ENCODE data around the gene BRI3.

The BRI3 gene

DNA sequence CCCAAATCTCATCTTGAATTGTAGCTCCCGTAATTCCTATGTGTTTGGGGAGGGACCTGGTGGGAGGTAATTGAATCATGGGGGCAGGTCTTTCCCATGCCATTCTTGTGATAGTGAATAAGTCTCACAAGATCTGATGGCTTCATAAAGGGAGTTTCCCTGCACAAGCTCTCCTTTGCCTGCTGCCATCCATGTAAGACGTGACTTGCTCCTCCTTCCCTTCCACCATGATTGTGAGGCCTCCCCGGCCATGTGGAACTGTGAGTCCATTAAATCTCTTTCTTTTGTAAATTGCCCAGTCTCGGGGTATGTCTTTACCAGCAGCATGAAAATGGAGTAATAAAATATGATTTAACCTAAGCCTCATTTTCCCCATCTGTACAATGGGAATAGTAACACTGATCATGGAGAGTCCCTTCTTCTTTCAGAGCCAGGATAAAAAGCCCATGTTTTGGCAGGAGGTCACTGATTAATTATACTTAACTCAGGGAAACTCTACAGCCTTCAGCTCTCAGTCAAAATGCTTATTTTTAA, 34.6 kb downstream of the BRI3 start:
- DNase-seq = peak; percentile 57

DNA sequence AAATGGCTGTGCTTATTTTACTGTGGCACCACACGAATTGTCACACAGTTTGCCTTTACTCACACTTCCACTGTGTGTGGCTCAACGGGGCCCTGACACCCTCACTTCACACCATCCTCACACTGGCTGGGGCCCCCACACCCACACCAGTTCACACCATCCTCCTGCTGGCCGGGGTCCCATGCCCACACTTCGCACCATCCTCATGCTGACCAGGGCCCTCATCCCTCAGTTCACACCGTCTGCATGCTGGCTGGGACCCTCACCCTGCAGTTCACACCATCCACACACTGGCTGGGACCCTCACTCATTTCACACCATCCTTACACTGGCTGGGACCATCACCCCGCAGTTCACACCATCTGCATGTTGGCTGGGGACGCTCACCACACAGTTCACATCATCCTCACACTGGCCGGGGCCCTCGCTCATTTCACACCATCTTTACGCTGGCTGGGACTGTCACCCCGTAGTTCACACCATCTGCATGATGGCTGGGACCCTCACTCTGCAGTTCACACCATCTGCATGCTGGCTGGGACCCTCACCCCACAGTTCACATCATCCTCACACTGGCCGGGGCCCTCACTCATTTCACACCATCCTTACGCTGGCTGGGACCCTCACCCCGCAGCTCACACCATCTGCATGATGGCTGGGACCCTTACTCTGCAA, 36.0 kb downstream of the BRI3 start:
- no peak for DNase-seq

DNA sequence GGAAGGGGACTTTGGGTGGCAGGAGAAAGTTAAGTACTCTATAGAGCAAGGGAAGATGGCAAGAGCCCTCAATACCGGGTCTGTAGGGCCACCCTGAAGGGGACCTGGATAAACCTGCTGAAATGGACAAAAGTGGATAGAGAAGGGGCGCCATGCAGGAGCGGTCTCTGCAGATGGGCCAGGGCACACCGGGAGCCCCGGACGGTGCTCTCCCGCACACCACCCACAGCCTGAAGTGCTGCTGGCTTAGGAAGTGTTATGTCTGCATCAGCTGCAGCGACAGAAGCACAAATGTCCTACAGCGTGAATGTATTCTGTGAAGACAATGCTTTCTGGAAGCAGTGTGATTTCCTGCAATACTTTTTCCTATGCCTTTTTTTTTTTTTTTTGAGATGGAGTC, 37.7 kb downstream of the BRI3 start:
- no peak for DNase-seq

DNA sequence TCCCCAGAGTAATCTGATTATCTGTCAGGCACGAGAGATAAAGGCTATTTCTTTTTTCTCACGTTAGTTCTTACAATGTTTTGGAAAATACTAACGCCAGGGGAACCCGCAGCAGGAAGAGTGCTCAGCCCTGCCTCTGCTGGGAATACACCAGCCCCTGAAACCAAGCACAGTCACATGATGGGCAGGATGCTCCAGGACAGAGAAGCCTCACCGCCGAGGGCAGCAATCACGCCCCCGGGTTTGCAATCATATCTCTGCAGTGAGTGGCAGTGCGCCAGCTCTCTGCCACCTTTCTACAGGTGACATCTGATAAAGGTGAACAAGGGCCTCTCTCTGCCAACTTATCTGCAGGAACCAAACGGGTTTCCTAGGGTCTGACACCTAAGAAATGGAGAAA, 39.8 kb downstream of the BRI3 start:
- no peak for DNase-seq

DNA sequence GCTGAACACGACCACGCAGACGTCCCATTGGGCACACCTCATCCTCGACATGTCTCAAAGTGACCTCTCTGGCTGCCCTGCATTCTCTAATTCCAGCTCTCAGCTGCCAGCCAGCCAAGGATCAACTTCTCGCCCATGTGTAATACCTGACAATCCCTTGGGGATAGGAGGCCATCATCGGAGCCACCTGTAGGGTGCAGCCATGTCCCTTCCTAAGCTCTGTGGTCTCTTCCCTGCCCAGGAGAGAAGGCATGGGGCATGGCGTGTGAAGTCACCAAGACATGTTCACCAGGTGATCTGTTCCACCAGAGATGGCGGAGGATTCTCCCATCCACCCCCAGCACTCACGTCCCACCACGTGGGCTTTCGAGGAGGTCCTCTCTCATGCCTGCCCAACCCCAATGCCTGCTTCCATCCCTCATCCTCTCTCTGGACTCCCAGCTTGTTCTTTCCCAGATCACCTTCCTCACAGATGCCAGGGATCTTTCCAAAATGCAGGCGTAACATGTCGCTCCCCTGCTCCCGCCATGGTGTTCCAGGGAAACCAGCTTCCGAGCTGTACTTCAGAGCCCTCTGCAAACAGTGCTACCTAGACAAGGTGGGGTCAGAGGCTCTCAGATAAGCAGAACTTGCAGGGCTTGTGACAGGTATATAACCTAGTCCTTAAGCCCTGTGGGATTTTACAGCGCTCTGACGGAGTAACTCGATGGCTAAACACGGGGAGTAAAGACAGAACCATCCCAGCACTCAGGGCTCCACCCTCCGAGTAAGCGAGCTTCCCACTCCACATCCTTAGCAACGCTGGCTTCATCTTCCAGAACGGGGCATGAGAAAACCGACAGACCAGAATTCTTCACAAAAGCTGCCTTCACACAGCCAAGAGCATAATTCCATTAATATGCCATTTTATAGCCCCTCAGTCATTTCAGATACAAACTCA, 41.1 kb downstream of the BRI3 start:
- no peak for DNase-seq

DNA sequence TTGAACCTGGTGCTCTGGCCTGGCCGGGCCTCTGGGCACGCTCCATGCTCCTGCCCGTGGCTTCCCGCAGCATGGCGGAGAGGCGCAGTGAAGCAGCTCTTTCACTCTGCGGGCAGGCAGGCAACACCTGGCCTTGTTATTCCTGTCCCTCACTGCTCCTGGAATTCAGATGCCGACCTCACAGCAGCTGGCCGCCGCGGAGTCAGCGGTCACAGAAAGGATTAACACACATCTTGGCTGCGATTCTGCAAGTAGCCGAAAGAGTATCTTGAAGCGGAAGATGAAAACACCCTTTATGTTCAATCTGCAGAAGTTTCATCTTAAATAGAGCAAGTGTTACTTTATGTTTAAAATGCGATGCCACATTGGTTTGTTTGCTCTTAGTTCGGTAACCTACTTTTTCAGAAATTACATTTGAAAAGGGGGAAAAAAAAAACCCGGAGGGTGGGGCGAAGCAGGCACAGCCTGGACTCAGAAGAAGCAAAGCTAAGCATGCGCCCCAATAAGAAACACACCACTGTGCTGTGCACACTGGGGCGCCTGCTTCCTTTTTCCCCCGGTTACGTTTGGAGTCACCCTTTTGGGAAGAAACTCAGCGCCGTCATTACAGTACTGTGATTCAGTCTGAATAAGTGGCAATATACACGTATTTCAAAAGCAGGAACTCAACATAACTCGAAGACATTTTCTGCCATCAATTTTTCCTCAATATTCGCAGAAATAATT, 42.3 kb downstream of the BRI3 start:
- DNase-seq = no peak

DNA sequence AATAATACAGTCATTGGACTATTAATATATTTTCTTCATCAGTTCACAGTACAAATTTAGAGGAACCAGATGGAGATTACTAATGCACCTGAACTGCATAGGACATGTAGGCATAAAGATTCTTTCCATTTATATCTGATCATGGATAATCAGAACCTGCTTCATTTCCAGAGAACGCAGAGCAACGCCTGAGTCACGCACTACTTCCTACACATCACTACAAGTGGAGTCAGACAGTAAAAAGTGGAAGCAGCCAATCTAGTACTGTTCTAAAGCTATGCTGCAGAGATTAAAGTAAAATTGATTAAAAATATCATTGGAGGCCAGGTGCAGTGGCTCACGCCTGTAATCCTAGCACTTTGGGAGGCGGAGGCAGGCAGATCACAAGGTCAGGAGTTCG, 43.3 kb downstream of the BRI3 start:
- DNase-seq = no peak

DNA sequence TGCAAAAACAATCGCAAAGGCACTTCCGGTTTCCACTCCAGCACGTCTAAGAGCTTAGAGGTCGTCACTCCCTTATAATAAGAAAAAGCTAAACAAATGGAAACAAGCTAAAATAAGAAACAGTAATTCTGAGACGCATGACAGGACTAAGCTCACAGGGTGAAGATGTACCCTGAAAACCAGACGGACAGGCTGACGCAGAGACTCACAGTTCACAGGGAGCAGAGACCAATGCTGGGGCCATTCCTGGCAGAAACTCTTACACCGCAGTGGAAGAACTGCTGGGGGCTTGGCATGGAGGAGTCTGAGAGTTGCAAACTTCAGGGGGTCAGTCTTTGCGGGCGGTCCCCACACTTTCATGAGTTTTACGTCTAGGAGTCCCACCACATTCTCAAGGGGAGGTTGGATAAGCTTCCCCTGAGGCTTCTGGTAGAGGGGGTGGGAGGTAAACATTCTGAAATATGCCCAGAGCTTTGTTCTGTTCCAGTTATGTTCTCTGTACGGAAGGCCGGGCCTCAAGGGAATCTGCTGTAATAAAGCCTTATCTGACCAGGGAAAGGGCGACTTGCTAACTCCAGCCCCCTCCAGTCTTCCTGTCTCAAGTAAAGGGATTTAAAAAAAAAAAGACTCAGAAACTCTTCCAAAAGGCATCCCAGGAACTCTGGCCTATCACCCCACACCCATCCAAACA, 47.8 kb downstream of the BRI3 start:
- no peak for DNase-seq

DNA sequence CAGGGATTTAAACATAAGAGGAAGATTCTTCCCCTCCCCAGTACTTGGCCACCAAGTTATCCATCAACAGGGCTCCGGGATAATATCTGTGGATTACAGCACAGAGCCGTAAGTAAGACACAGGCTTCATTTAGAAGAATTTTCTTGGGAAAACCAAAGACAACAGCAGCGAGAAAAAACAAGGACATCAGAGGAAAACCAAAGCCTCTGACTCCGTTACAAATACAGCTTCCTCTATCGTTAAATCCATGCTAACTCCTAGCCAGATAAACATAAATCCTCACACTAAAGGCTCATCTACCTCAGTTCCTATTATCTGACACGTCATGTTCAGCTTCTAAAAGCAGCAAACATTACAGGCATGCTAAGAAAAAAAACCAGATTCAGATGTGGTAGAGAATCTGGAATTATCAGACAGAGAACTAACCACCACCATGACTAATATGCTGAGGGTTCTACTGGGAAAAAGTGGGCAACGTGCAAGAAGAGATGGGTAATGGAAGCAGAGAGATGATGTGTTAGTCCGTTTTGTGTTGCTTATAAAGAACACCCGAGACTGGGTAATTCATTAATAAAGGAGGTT, 48.4 kb downstream of the BRI3 start:
- no peak for DNase-seq

DNA sequence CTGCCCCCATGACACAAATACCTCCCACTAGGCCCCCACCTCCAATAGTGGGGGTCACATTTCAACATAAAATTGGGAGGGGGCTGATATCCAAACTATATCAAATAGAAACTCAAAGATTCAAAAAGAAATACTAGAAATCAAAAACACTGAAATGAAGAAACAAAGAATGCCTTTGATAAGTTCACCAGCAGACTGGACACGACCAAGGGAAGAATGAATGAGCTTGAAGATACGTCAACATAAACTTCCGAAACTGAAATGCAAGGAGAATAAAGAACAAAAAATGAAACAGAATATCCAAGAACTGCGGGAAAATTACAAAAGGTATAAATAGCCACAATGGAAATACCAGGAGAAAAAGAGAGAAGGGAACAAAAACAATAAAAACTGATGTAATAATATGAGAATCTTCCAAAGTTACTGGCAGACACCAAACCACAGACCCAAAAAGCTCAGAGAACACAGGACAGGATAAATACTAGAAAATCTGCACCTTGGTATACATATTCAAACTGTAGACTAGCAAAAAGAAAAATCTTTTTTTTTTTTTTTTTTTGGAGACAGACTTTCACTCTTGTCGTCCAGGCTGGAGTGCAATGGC, 49.5 kb downstream of the BRI3 start:
- DNase-seq = no peak

DNA sequence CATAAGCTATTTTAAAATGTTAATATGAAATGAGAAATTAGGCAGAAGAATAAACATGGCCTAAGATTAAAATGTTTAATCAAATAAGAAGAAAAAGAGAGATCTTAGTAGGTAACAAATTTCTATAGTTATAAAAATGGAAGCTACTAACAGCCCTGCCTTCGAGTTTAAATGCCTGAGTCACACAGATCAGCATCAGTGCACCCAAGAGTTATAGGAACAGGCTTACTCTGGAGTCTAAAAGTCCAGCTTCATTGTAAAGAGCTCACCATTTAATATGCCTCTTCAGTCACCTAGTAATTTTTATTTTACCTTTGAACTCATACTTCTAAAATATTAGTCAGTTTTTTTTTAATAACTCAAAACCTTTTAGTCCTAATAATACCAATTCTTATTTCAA, 52.6 kb downstream of the BRI3 start:
- DNase-seq = peak; percentile 22

DNA sequence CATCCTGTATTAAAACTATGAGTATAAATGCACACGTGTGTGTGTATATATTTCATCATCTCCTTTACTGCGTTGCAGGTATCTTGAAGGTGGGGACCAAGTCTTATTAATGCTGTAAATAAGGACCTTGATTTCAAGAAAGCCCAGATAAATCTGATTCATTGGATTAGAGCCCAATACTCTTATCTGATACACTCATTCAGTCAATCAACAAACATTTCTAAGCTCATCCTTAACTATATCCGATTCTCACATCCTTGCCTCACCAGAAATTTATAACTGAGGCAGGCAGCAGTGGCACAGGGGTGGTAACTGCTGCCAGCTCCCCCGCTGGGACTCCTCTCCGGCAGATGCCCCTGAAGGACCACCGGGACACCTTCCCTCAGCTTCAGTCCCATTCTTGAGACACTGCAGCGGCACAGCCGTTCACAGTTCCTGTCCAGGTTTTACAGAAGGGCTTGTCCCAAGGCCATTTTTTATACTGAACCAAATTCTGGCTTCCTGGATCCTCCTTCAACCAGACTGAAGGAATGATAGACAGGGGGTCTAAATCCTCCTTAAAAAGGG, 54.0 kb downstream of the BRI3 start:
- DNase-seq = no peak

DNA sequence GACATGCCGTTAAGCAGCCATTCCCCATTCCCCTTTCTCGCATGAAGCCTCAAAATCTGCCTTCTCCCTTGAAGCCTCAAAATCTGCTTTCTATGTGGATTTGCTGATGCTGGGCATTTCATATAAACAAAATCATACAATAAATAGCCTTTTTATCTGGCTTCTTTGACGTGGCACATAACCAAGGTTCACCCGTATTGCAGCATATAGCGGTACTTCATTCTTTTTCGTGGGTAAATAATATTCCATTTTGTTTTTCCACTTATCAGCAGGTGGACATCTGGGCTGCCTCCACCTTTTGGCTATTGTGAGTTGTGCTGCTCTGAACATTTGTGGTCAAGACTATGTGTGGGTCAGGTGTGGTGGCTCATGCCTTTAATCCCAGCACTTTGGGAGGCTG, 57.0 kb downstream of the BRI3 start:
- no peak for DNase-seq

DNA sequence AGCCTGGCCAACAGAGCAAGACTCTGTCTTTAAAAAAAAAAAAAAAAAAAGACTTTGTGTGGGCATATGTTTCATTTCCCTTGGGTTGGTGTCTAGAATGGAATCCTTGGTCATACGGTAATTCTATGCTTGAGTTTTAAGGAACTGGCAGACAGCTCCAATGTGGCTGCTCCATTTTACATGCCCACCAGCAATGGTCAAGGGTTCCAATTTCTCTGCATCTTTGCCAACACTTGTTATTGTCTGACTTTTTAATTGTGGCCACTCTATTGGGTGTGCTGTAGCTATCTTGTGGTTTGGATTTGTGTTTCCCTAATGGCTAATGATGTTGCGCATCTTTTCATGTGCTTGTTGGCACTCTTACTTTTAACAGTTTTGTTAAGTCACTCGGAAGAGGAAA, 57.6 kb downstream of the BRI3 start:
- no peak for DNase-seq

DNA sequence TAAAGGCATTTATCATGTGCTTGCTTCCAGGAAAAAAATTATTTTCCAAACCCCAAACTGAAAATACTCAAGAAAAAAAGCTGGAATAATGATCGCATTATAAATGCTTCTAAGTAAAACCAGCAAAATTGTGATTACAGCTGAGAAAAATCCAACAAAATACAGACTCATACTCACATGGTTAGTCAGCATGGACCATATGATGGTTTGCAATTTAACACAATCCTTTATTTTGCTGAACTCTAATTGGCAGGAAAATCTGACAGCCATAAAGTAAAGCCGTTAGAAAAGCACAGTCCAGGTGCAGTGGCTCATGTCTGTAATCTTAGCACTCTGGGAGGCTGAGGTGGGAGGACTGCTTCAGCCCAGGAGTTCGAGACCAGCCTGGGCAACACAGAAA, 59.6 kb downstream of the BRI3 start:
- DNase-seq = no peak

All from OCI-M1 (cell line).